Measurements from ENCODE around the gene USP36.

DNA sequence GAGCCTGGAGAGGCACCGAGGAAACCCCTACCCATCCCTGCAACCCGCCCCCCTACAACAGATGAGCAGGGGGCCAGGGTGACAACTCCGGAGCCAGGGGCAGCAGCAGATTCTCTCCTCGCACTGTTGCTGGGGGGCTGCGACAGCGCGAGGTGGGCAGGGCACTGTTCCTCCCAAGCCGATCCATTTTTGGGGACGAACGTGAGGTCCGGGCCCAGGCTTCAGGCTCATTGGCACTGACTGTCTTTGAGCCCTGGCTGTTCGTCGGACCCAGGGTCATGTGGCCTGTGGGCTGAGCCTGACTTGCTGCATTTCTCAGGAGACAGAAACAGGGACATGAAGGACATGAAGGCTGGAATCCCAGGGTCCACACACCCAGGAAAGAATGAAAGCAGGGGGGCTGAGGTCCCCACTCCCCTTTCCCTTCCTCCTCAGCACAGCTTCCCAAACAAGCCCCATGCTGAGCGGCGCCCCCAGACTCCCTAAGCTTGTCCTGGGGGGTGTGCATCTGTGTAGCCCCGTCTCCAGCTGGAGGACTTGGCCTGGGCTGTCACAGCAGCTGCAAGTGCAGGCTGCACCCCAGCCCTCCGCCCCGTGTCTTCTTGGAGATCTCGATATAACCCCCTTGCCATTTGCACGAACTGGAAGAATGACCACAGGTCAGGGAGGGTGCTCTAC lies 43.7 kb upstream of the USP36 start:
- TF ChIP-seq TCF7L2 (IDR thresholded peaks at IDR 0.05; ENCODE audit: low read depth, low read length) = no peak
- TF ChIP-seq, protein P1, sequence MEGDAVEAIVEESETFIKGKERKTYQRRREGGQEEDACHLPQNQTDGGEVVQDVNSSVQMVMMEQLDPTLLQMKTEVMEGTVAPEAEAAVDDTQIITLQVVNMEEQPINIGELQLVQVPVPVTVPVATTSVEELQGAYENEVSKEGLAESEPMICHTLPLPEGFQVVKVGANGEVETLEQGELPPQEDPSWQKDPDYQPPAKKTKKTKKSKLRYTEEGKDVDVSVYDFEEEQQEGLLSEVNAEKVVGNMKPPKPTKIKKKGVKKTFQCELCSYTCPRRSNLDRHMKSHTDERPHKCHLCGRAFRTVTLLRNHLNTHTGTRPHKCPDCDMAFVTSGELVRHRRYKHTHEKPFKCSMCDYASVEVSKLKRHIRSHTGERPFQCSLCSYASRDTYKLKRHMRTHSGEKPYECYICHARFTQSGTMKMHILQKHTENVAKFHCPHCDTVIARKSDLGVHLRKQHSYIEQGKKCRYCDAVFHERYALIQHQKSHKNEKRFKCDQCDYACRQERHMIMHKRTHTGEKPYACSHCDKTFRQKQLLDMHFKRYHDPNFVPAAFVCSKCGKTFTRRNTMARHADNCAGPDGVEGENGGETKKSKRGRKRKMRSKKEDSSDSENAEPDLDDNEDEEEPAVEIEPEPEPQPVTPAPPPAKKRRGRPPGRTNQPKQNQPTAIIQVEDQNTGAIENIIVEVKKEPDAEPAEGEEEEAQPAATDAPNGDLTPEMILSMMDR (IDR thresholded peaks at IDR 0.05) = no peak
